Stimulated activated CD8-positive, alpha-beta memory T cell treated with anti-CD3 and anti-CD28 coated beads, Interleukin-7, amount 100 ng/mL, for 4 hours (primary cell): ENCODE results near the gene PILRA.
"Not testable (repeated sequence)": the region's sequence is repeated elsewhere in the genome, so short reads cannot be mapped to it uniquely, and the experiment has no call there.

Experiments used
- DNase-seq, 2 donors: peaks; one replicate each; pipeline ENCODE4 v3.0.0-alpha.2; 2020; ENCODE audit warnings: low read depth in 2 of 2

The PILRA gene

GRCh38 chr7:100434297-100435144 is 61.2 kb downstream of the PILRA start:
- no peak for DNase-seq

GRCh38 chr7:100435401-100436304 is 62.4 kb downstream of the PILRA start:
- peak in 1 of 2 donors; percentile 37 for DNase-seq

- no peak for DNase-seq
These were observed 64.1 kb downstream of the PILRA start for GRCh38 chr7:100437150-100438100.

DNA sequence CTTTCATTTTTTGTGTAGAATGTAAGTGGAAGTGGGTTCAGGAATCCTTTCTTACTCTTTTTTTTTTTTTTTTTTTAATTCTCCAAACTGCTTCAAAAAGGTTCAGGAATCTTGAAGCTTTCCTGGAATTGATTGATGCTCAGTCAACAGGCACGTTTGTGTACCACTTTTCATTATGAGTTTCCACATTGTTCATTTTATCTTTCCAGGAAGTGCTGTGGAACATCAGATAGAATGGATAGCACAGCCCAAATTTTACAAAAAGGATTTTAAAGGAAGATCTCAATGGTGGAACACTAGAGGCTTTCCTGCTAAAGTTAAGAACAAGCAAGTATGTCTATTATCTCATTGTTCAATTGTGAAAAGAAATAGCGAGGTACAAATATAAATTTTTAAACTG is 64.9 kb downstream of the PILRA start:
- DNase-seq = no peak

DNA sequence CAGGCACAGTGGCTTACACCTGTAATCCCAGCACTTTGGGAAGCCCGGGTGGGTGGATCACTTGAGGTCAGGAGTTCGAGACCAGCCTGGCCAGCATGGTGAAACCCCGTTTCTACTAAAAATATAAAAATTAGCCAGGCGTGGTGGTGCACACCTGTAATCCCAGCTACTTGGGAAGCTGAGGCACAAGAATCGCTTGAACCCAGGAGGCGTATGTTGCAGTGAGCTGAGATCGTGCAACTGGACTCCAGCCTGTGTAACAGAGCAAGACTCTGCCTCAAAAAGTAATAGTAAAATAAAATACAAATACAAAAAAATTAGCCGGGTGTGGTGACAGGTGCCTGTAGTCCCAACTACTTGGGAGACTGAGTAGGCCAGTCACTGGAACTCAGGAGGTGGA is 65.4 kb downstream of the PILRA start:
- DNase-seq = not testable (repeated sequence)

DNA sequence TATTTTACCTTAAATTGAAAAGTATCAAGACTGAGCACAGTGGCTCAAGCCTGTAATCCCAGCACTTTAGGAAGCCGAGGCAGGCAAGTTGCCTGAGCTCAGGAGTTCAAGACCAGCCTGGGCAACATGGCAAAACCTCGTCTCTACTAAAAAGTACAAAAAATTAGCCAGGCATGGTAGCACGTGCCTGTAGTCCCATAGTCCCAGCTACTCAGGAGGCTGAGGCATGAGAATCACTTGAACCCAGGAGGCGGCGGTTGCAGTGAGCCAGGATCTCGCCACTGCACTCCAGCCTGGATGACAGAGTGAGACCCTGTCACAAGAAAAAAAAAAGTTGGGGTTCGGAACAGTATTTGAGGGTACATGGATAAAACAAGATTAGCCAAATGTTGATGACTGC is 66.0 kb downstream of the PILRA start:
- not testable (repeated sequence) for DNase-seq

DNA sequence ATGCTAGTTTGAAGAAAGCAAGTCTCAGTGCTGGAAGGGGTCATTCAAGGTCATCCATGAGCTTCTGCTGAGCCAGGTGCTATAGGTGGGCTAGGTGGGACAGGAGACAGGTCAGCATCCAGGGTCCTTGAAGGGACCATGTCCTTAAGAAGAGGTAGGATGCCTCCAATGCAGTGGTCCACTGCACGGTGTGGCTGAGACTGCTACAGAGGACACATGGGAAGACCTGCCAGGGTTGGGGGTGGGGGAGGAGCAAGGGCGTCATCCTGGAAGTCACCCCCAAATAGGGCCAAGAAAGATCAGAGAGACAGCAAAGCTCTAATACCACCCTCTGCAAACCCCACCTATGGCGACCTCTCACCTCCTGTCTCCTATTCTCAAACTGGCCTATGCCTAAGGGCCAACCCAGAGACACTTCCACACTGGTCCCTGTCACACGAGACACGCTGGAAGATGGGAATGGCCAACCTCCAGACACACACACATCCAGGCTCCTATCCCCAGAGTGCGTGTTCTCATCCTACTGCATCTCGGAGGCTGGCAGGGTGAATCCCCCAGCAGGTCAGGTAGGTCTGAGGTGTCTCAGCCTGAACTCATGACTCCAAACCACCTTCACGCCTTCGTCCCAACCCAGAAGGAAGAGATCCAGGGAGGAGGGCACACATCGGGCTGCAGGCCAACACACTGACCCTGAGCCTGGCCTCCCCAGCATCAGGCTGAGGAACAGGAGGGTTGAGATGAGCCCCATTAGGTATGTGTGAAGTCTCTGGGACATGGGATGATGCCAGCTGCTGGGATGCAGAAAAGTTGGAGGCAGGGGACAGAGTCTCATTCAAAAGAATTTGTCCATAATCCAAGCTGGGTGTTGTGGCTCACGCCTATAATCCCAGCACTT is 68.6 kb downstream of the PILRA start:
- no peak for DNase-seq

GRCh38 chr7:100443096-100443840 is 70.0 kb downstream of the PILRA start:
- no peak for DNase-seq

DNA sequence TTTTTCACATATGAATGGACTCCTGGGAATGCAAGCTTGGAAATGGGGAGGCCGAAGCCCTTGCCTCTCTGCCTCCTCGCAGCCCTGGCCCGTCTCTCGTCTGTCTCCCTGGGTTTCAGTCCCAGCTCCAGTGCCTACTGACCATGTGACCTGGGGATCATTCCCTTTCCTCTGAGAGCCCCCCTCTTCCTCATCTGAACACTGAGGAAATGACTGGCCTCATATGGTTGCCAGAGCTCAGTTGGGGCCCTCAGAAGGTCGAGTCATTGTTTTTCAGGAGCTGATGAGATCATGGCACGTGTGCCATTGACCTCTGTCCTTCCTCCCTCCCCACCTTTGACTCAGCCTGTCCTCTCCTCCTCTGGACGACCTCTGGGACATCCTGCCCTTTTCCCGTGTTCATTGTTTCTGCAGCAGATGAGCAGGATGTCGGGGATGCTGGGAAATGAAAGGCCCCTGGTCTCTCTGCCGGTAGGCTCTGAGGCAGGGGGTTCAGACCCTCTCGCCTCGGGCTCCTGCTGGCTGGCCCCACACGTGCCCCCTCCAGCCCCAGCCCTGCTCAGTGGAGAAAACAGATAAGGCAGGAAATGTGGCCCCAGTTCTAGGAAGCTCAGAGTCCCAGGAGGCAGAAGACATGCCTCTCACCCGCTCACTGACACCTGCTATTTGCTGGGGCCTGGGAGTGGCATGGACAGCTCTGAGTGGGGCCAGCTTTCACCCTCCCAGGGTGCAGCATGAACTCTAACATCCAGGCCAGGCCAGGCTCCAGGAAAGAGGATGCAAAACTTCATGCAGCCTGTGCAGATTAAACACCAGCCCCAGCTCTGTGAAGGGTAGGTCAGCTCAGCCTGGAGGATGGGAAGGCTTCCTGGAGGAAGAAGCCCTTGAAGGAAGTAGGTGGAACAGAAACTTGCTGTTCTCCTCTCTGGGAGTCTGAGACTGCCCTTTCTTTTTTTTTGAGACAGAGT is 71.3 kb downstream of the PILRA start:
- DNase-seq = no peak

DNA sequence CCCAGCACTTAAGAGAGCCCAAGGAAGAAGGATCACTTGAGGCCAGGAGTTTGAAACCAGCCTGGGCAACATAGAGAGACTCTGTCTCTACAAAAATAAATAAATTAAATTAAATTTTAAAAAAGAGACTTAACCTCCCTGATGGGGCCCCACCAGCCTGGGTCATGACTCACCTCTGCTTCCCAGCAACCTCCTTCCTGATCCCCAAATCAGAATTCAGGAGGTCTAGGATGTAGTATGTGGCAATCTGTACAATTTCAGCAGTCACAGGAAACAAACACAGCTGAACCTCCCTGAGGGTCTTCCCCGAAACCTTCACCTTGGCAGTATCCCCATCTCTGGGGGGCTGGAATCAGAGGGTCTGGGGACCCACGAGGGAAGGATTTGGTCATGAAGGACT is 72.8 kb downstream of the PILRA start:
- DNase-seq = no peak

- DNase-seq = not testable (repeated sequence)
These were observed 74.1 kb downstream of the PILRA start for GRCh38 chr7:100447363-100447762.

- no peak for DNase-seq
These were observed 76.0 kb downstream of the PILRA start for GRCh38 chr7:100449190-100449795.
